K562 (cell line): ENCODE results near the gene HEPACAM2. TPM values are rescaled to one million over a fixed set of nuclear protein-coding genes. Genes with fewer than 3 reads are reported as not detected.

ENCODE experiments used
- ATAC-seq: fragments of 200-7000 bp; cut with Tn5 transposase; 3 replicates; pipeline ENCODE4 v1.9.1; 2020; ENCODE audit warnings: moderate library complexity
- BruUV-seq: library from RNA; stranded (reverse); fragments of 400-500 nt; replicated peaks from 2 replicates; lab custom pipeline; 2021; lab: Mats Ljungman, UMichigan
- CTCF ChIA-PET: fragments of 300-600 bp; formaldehyde crosslinking; extraction: SDS; loops from one replicate; lab custom pipeline; 2021; ENCODE audit warnings: low intra/inter-chr PET ratio; lab: Yijun Ruan, JAX
- POLR2A ChIA-PET: fragments of 300-600, 350-650 bp; sonication (Branson Sonifier 250); formaldehyde crosslinking; extraction: SDS; loops from one replicate; lab custom pipeline; 2021; ENCODE audit warnings: antibody characterized with exemption, inconsistent platforms; lab: Yijun Ruan, JAX
- DNase-seq, 4 experiments: peaks; one replicate each; pipeline versions ENCODE4 v3.0.0 to v3.0.0-alpha.2; 2011 to 2018; ENCODE audit warnings: low spot score in 3 of 4, mixed read lengths in 3 of 4; ENCODE audit errors: extremely low read depth in 1 of 4
- FAIRE-seq: peaks from 2 replicates; lab custom pipeline; 2011; peaks lifted over from hg19 to GRCh38; lab: Jason Lieb, UNC
- H2AFZ ChIP-seq: 2 replicates; pipeline ENCODE4 v1.6.0; 2011; ENCODE audit warnings: low read depth, low read length, control low read depth, inconsistent platforms
- H3K27ac ChIP-seq: fragments of 200-600 bp; 3 replicates; pipeline ENCODE4 v1.8.0; 2011; ENCODE audit warnings: low read depth, mild to moderate bottlenecking, control low read depth, inconsistent platforms, low read length, moderate library complexity, mixed read lengths; ENCODE audit errors: extremely low read depth
- H3K27me3 ChIP-seq, 2 experiments: fragments of 300-600 bp in 1 of 2; 2 replicates in 1 of 2; 3 replicates in 1 of 2; pipeline versions ENCODE4 v1.6.0 to v1.8.0; 2011; ENCODE audit warnings: inconsistent platforms in 2 of 2, low read length in 2 of 2, mild to moderate bottlenecking in 1 of 2, mixed read lengths in 1 of 2, moderate library complexity in 1 of 2; ENCODE audit not compliant: control insufficient read depth in 2 of 2, insufficient read depth in 2 of 2
- H3K36me3 ChIP-seq: fragments of 300-600 bp; 3 replicates; pipeline ENCODE4 v1.8.0; 2011; ENCODE audit warnings: mild to moderate bottlenecking, low read length, inconsistent platforms; ENCODE audit not compliant: control insufficient read depth, insufficient read depth
- H3K4me1 ChIP-seq, 2 experiments: fragments of 200-600 bp in 1 of 2; replicated peaks in 1 of 2; 2 replicates in 1 of 2; 3 replicates in 1 of 2; pipeline versions ENCODE4 v1.5.1 to v1.8.0; 2011; ENCODE audit warnings: inconsistent platforms in 2 of 2, low read length in 2 of 2, mild to moderate bottlenecking in 1 of 2, mixed read lengths in 1 of 2, moderate library complexity in 1 of 2; ENCODE audit not compliant: control insufficient read depth in 2 of 2, insufficient read depth in 2 of 2
- H3K4me2 ChIP-seq: 2 replicates; pipeline ENCODE4 v1.6.1; 2011; ENCODE audit warnings: low read length, control low read depth, inconsistent platforms, mixed read lengths; ENCODE audit not compliant: insufficient read depth
- H3K4me3 ChIP-seq: fragments of 200-600 bp; sonication (generic), shearing (Covaris generic); 2 replicates; pipeline ENCODE4 v1.5.1; 2016; ENCODE audit warnings: control low read depth, inconsistent platforms
- H3K79me2 ChIP-seq: fragments of 200-600 bp; 3 replicates; pipeline ENCODE4 v1.8.0; 2011; ENCODE audit warnings: low read length, inconsistent platforms; ENCODE audit not compliant: control insufficient read depth, insufficient read depth
- H3K9ac ChIP-seq, 2 experiments: 2 replicates each; pipeline versions ENCODE4 v1.6.0 to v1.6.1; 2011; ENCODE audit warnings: low read depth in 2 of 2, low read length in 2 of 2, control low read depth in 1 of 2, inconsistent platforms in 1 of 2, mild to moderate bottlenecking in 1 of 2, mixed read lengths in 1 of 2; ENCODE audit not compliant: insufficient read depth in 1 of 2
- H3K9me1 ChIP-seq: one replicate; pipeline ENCODE4 v1.6.0; 2011; ENCODE audit warnings: inconsistent platforms, mild to moderate bottlenecking, low read length, moderate library complexity; ENCODE audit not compliant: control insufficient read depth, insufficient read depth
- H3K9me3 ChIP-seq: replicated peaks from 2 replicates; pipeline ENCODE4 v1.5.1; 2011; ENCODE audit warnings: low read depth, low read length, inconsistent platforms; ENCODE audit not compliant: control insufficient read depth, insufficient read depth
- H4K20me1 ChIP-seq: replicated peaks from 2 replicates; pipeline ENCODE4 v1.6.1; 2011; ENCODE audit warnings: low read length, inconsistent platforms, mixed read lengths; ENCODE audit not compliant: control insufficient read depth, insufficient read depth
- ATF1 ChIP-seq, 2 experiments: fragments of 450-650 bp in 1 of 2; IDR thresholded peaks; 2 replicates each; pipeline ENCODE4 v1.6.1; 2016; ENCODE audit warnings: missing compliant biosample characterization in 1 of 2, missing genetic modification characterization in 1 of 2
- CCNT2 ChIP-seq: IDR thresholded peaks from 2 replicates; pipeline ENCODE4 v1.6.1; 2011; ENCODE audit warnings: borderline replicate concordance, low read depth, mild to moderate bottlenecking, moderate library complexity, mixed read lengths, low read length; ENCODE audit not compliant: insufficient read length; ENCODE audit errors: extremely low read depth
- GATAD2B ChIP-seq: fragments of 450-650 bp; IDR thresholded peaks from 2 replicates; pipeline ENCODE4 v1.6.1; 2017; ENCODE audit warnings: mild to moderate bottlenecking, borderline replicate concordance
- ILK ChIP-seq: fragments of 450-650 bp; IDR thresholded peaks from 2 replicates; pipeline ENCODE4 v1.6.1; 2016; ENCODE audit warnings: missing genetic modification characterization, low read depth, mild to moderate bottlenecking, missing compliant biosample characterization, moderate library complexity, borderline replicate concordance
- MECOM ChIP-seq: fragments of 250-450 bp; sonication (Bioruptor Pico); IDR thresholded peaks from 2 replicates; pipeline ENCODE4 v1.8.0; 2022; ENCODE audit warnings: inconsistent platforms
- MEF2D ChIP-seq: conservative IDR thresholded peaks from 2 replicates; pipeline ENCODE4 v1.6.1; 2016; ENCODE audit warnings: low read depth, missing genetic modification characterization, missing compliant biosample characterization
- U2AF1 ChIP-seq: fragments of 200-400 bp; formaldehyde crosslinking; optimal IDR thresholded peaks from 2 replicates; pipeline ENCODE3; 2017; ENCODE audit warnings: mild to moderate bottlenecking, low read depth, low read length, moderate library complexity
- ZNF311 ChIP-seq: fragments of 250-450 bp; sonication (Bioruptor Pico); IDR thresholded peaks from 2 replicates; pipeline ENCODE4 v1.4.0; 2020; ENCODE audit warnings: mild to moderate bottlenecking, moderate library complexity
- ZNF41 ChIP-seq: fragments of 250-450 bp; sonication (Bioruptor Pico); conservative IDR thresholded peaks from 2 replicates; pipeline ENCODE4 v1.4.0; 2020; ENCODE audit warnings: mild to moderate bottlenecking
- ZNF511 ChIP-seq: sonication (generic); formaldehyde crosslinking; IDR thresholded peaks from 2 replicates; pipeline ENCODE4 v1.8.0; 2022; ENCODE audit warnings: mild to moderate bottlenecking, missing genetic modification reagents
- WGBS: fragments of 100-300 bp; shearing (Covaris generic); methylation state at CpG from one replicate; pipeline ENCODE4 v1.1.6; 2016; ENCODE audit warnings: low coverage, mixed read lengths; ENCODE audit not compliant: insufficient coverage; ENCODE audit errors: missing lambda C conversion rate; 5-methylcytosine and 5-hydroxymethylcytosine counted together
- in situ Hi-C: fragments of 300-500 bp; cut with MboI; formaldehyde crosslinking; loops from 4 replicates; pipeline ENCODE4 v1.15.0; 2018; ENCODE audit warnings: inconsistent platforms, mixed read lengths
- intact Hi-C: fragments of 100-400 bp; cut with micrococcal nuclease; formaldehyde crosslinking; loops from 2 replicates; pipeline ENCODE4 v1.14.2; 2022
- polyA plus RNA-seq, 8 experiments: library from polyadenylated mRNA; depleted of rRNA in 4 of 8; stranded (reverse) in 5 of 8; unstranded in 3 of 8; fragments of >200 nt; fragmentation: Nextera tagmentation in 2 of 8; fragmentation: Illumina TruSeq in 1 of 8; extraction: Ambion mirVana in 2 of 8; extraction: Trizol in 1 of 8; gene quantifications; 2 replicates each; pipeline versions ENCODE4 v1.2.1 to v1.2.3, GENCODE V29; 2011 to 2014; ENCODE audit warnings: inconsistent platforms in 1 of 8, missing spikeins in 1 of 8
- total RNA-seq, 7 experiments: library from RNA; depleted of rRNA in 6 of 7; stranded (reverse); fragments of >200 nt in 6 of 7; fragmentation: Illumina TruSeq in 2 of 7; extraction: Trizol in 2 of 7; gene quantifications; 2 replicates each; pipeline versions ENCODE4 v1.2.1 to v1.2.3, GENCODE V29; 2011 to 2021; ENCODE audit warnings: low replicate concordance in 1 of 7
- TF ChIP-seq, protein P1 (sequence below): fragments of 450-650 bp; IDR thresholded peaks from one replicate; pipeline ENCODE4 v1.6.1; 2018; ENCODE audit warnings: mild to moderate bottlenecking, moderate library complexity; ENCODE audit not compliant: partially characterized antibody
- TF ChIP-seq, protein P2 (sequence below): sonication (generic); formaldehyde crosslinking; IDR thresholded peaks from 2 replicates; pipeline ENCODE4 v1.8.1; 2023; ENCODE audit warnings: mild to moderate bottlenecking, missing genetic modification reagents

The HEPACAM2 gene
- total and polyA plus RNA-seq, 9 of the 15 experiments (the other 6 are each of a cell fraction or from before 2014, with no cell fraction given): 2.0 to 6.5 (median 3.9) TPM

DNA sequence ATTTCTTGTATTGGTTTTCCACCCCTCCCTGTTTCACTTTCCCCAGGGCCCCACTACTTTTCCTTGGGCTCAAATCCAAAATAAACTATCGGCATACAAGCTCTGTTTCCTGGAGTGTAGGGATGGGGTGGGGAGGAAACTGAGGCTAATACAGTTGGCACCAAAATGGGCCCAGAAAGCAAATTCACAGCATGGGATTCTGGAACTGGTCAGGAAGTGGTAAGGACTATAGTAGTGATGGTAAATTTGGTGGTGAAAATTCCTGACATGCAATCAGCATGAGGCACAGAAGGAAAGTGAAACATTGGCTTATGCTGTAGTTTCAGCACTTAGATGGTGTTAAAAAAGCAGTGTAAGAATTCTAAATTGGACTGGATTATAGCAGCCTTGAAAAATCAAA is 69.4 kb downstream of the HEPACAM2 start:
- no TSS peak for BruUV-seq

More for the DNA sequence above, 69.4 kb downstream of the HEPACAM2 start:
- H3K9me1 ChIP-seq: no peaks in the 10 kb centered on the region
- DNase-seq: no peak
- WGBS: 7% methylated on average over 1 of the region's 1 CpG
- no peaks in the 10 kb centered on the region for H3K4me1 ChIP-seq
- H3K36me3 ChIP-seq: no peaks in the 10 kb centered on the region
- no peak for FAIRE-seq
- intact Hi-C loops: no loop called here
- ChIA-PET POLR2A (interaction anchor here (0.6 kb wide), 2 partner anchors 31 to 439 kb away, joined by 3 read pairs; no protein-coding TSS in a partner anchor), CTCF (no interaction called here)
- no peaks in the 10 kb centered on the region for H3K27me3 ChIP-seq
- H4K20me1 ChIP-seq: no peaks in the 10 kb centered on the region
- H3K27ac ChIP-seq: no peak overlapping the region
- no peak overlapping the region for H3K4me2 ChIP-seq
- in situ Hi-C loops: no loop called here
- no peak overlapping the region for H3K9ac ChIP-seq
- H2AFZ ChIP-seq: no peak overlapping the region
- H3K9me3 ChIP-seq: no peaks in the 10 kb centered on the region
- no peak for ATAC-seq
- H3K79me2 ChIP-seq: no peaks in the 10 kb centered on the region
- H3K4me3 ChIP-seq: no peak overlapping the region
- TF ChIP-seq U2AF1 (no peak), MECOM (CRISPR knock-in tag) (no peak), ATF1 (CRISPR knock-in tag; IDR thresholded peaks at IDR 0.05) (no peak), ATF1 (tag; IDR thresholded peaks at IDR 0.05) (no peak), CCNT2 (no peak), GATAD2B (no peak), MEF2D (tag) (no peak), ILK (no peak), ZNF41 (CRISPR knock-in tag) (no peak), ZNF511 (no peak), ZNF311 (CRISPR knock-in tag) (no peak)
- TF ChIP-seq, protein P1, sequence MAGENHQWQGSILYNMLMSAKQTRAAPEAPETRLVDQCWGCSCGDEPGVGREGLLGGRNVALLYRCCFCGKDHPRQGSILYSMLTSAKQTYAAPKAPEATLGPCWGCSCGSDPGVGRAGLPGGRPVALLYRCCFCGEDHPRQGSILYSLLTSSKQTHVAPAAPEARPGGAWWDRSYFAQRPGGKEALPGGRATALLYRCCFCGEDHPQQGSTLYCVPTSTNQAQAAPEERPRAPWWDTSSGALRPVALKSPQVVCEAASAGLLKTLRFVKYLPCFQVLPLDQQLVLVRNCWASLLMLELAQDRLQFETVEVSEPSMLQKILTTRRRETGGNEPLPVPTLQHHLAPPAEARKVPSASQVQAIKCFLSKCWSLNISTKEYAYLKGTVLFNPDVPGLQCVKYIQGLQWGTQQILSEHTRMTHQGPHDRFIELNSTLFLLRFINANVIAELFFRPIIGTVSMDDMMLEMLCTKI: no peak
- TF ChIP-seq, protein P2, sequence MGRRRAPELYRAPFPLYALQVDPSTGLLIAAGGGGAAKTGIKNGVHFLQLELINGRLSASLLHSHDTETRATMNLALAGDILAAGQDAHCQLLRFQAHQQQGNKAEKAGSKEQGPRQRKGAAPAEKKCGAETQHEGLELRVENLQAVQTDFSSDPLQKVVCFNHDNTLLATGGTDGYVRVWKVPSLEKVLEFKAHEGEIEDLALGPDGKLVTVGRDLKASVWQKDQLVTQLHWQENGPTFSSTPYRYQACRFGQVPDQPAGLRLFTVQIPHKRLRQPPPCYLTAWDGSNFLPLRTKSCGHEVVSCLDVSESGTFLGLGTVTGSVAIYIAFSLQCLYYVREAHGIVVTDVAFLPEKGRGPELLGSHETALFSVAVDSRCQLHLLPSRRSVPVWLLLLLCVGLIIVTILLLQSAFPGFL (CRISPR knock-in tag): no peak
